GM23338 (cell line): Measurements from ENCODE around the gene TSR3.

ENCODE experiments used
- CREB1 ChIP-seq: fragments of 250-450 bp; sonication (Bioruptor Pico); IDR thresholded peaks from 2 replicates; pipeline ENCODE4 v1.5.0; 2020; ENCODE audit warnings: low read depth, mild to moderate bottlenecking, moderate library complexity
- EZH2 ChIP-seq: fragments of 200-600 bp; sonication (generic); IDR thresholded peaks from one replicate; pipeline ENCODE4 v1.8.0; 2017; ENCODE audit warnings: antibody characterized with exemption, mild to moderate bottlenecking, low read depth; ENCODE audit not compliant: unreplicated experiment
- EZH2phosphoT487 ChIP-seq: fragments of 200-600 bp; sonication (generic); IDR thresholded peaks from one replicate; pipeline ENCODE4 v1.8.1; 2018; ENCODE audit warnings: antibody characterized with exemption; ENCODE audit not compliant: unreplicated experiment
- NANOG ChIP-seq: IDR thresholded peaks from 2 replicates; pipeline ENCODE4 v1.6.1; 2016; ENCODE audit warnings: antibody characterized with exemption, borderline replicate concordance
- POLR2AphosphoS5 ChIP-seq: IDR thresholded peaks from 2 replicates; pipeline ENCODE4 v1.6.1; 2016; ENCODE audit warnings: antibody characterized with exemption, low read depth
- STAT1 ChIP-seq: IDR thresholded peaks from one replicate; pipeline ENCODE4 v1.6.1; 2016; ENCODE audit warnings: antibody characterized with exemption; ENCODE audit not compliant: unreplicated experiment
- ZNF114 ChIP-seq: fragments of 250-450 bp; sonication (Bioruptor Pico); IDR thresholded peaks from 2 replicates; pipeline ENCODE4 v1.5.0; 2020; ENCODE audit warnings: mild to moderate bottlenecking, moderate library complexity
- TF ChIP-seq, protein P1 (sequence below), 2 experiments: fragments of 200-600 bp in 1 of 2; sonication (generic) in 1 of 2; conservative IDR thresholded peaks; 2 replicates each; pipeline versions ENCODE4 v1.5.1 to v1.6.1; 2016 to 2017; ENCODE audit warnings: antibody characterized with exemption in 2 of 2, low read depth in 2 of 2, mild to moderate bottlenecking in 2 of 2, moderate library complexity in 1 of 2
- TF ChIP-seq, protein P2 (sequence below): IDR thresholded peaks from one replicate; pipeline ENCODE4 v1.6.1; 2018; ENCODE audit warnings: antibody characterized with exemption; ENCODE audit not compliant: unreplicated experiment

GRCh38 chr16:1374418-1375297 lies 23.0 kb upstream of the TSR3 start:
- TF ChIP-seq, protein P1, sequence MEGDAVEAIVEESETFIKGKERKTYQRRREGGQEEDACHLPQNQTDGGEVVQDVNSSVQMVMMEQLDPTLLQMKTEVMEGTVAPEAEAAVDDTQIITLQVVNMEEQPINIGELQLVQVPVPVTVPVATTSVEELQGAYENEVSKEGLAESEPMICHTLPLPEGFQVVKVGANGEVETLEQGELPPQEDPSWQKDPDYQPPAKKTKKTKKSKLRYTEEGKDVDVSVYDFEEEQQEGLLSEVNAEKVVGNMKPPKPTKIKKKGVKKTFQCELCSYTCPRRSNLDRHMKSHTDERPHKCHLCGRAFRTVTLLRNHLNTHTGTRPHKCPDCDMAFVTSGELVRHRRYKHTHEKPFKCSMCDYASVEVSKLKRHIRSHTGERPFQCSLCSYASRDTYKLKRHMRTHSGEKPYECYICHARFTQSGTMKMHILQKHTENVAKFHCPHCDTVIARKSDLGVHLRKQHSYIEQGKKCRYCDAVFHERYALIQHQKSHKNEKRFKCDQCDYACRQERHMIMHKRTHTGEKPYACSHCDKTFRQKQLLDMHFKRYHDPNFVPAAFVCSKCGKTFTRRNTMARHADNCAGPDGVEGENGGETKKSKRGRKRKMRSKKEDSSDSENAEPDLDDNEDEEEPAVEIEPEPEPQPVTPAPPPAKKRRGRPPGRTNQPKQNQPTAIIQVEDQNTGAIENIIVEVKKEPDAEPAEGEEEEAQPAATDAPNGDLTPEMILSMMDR (conservative IDR thresholded peaks at IDR 0.05; ENCODE audit: low read depth in 2 of 2), result no peak
- TF ChIP-seq EZH2 (no peak), CREB1 (CRISPR knock-in tag) (no peak), EZH2phosphoT487 (no peak), STAT1 (no peak), POLR2AphosphoS5 (no peak), NANOG (no peak), ZNF114 (no peak)
- TF ChIP-seq, protein P2, sequence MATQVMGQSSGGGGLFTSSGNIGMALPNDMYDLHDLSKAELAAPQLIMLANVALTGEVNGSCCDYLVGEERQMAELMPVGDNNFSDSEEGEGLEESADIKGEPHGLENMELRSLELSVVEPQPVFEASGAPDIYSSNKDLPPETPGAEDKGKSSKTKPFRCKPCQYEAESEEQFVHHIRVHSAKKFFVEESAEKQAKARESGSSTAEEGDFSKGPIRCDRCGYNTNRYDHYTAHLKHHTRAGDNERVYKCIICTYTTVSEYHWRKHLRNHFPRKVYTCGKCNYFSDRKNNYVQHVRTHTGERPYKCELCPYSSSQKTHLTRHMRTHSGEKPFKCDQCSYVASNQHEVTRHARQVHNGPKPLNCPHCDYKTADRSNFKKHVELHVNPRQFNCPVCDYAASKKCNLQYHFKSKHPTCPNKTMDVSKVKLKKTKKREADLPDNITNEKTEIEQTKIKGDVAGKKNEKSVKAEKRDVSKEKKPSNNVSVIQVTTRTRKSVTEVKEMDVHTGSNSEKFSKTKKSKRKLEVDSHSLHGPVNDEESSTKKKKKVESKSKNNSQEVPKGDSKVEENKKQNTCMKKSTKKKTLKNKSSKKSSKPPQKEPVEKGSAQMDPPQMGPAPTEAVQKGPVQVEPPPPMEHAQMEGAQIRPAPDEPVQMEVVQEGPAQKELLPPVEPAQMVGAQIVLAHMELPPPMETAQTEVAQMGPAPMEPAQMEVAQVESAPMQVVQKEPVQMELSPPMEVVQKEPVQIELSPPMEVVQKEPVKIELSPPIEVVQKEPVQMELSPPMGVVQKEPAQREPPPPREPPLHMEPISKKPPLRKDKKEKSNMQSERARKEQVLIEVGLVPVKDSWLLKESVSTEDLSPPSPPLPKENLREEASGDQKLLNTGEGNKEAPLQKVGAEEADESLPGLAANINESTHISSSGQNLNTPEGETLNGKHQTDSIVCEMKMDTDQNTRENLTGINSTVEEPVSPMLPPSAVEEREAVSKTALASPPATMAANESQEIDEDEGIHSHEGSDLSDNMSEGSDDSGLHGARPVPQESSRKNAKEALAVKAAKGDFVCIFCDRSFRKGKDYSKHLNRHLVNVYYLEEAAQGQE, result no peak
